TTC549 (cell line): Measurements from ENCODE around the gene DGUOK.
"Not testable (repeated sequence)": the region's sequence is repeated elsewhere in the genome, so short reads cannot be mapped to it uniquely, and the experiment has no call there.

ENCODE experiments used
- FAIRE-seq: peaks from 2 replicates; lab custom pipeline; 2012; peaks lifted over from hg19 to GRCh38; lab: Jason Lieb, UNC

Gene DGUOK

DNA sequence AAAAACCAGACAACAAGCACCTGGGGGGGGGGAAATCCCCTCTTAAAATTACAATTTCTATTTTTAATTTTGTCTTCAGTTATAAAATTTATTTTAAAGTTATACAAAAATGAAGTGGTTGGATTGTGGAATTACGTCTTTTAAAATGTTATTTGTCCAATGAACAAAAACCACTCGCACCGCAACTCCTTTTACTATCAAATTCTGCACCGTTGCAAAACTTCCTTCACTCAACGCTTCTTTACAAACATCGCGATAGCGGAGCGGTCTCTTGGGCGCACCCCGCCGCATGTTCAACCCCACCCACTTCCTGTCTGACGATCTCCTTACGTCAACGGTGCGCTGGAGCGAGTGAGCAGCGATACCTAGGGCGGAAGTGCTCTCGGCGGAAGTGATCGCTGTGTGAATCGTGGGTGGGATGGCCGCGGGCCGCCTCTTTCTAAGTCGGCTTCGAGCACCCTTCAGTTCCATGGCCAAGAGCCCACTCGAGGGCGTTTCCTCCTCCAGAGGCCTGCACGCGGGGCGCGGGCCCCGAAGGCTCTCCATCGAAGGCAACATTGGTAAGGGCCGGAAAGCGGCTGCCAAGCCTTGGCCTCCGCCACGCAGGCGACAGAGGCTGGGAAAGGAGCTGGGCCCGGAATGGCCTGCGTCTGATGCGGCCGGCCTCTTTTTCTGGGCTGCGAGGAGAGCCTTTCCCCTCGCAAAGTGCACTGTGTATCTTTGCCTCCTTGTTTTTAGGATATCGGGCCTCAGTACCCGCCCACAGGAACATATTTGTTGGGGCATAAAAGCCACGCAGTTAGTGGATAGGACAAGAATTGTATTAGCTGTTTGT is at the start of gene DGUOK:
DGUOK (plus strand) TSS at position 388 of the 835 bp plus-strand sequence; CDS start at position 419, 31 bp downstream.
- peak; percentile 98 for FAIRE-seq

DNA sequence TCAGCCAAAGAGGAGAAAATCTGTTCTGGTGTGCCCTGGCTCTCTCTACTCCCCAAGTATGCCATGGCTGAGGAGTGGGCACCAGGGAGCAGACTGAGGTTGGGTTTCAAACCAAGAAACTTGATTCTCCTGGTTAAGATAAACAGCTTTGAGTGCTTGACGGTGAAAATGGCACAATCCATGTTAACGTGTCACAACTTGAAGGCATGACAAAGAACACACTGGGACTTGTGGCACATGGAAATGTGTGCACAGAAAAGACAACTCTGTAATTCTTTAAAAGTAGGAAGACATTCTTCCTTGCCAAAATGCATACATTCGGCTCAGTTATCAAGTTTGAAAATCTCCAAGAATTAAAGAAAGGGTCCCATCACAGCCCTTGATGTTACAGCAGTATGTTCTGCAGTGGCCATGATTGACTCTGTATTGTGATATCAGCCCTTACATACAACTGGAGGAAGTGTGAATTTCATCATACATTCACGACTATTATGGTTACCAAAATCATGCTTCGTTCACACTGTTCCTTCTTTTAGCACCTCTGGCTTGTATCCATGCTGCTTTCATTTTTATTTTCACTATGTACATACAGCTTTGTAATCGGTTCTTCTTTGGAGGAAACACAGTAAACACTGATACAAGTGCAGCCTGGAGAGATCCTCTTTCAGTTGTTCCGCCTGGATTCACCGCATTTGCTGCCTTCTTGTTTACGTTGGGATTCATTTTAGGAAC is 49.4 kb upstream of the DGUOK start:
- FAIRE-seq = no peak

DNA sequence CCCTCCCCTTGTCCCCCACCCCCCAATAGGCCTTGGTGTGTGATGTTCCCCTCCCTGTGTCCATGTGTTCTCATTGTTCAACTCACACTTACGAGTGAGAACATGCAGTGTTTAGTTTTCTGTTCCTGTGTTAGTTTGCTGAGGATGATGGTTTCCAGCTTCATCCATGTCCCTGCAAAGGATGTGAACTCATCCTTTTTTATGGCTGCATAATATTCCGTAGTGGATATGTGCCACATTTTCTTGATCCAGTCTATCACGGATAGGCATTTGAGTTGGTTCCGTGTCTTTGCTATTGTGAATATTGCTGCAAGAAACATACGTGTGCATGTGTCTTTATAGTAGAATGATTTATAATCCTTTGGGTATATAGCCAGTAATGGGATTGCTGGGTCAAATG is 48.7 kb upstream of the DGUOK start:
- FAIRE-seq = not testable (repeated sequence)

DNA sequence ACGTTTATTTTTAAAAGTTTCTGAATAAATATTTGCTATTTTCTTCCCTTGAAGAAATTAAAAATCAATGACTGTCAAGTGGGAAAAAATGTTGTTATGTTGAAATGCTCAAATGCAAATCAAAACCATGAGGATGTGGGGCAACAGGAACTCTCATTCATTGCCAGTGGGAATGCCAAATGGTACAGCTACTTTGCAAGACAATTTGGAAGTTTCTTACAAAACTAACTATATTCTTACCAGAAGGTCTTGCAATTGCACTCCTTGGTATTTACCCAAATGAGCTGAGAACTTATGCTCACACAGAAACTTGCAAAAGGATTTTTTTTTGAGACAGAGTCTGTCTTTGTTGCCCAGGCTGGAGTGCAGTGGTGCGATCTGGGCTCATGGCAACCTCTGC is 41.3 kb upstream of the DGUOK start:
- FAIRE-seq = no peak

DNA sequence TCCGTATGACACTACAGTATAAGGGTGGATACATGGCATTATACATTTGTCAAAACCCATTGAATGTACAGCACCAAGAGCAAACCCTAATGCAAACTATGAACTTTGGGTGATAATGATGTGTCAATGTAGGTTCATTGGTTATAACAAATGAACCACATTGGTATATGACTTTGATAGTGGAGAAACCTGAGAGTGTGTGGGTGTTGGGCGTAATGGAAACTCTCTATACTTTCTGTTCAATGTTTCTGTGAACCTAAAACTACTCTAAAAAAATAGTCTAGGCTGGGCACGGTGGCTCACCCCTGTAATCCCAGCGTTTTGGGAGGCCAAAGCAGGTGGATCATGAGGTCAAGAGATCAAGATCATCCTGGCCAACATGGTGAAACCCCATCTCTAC is 40.3 kb upstream of the DGUOK start:
- no peak for FAIRE-seq

DNA sequence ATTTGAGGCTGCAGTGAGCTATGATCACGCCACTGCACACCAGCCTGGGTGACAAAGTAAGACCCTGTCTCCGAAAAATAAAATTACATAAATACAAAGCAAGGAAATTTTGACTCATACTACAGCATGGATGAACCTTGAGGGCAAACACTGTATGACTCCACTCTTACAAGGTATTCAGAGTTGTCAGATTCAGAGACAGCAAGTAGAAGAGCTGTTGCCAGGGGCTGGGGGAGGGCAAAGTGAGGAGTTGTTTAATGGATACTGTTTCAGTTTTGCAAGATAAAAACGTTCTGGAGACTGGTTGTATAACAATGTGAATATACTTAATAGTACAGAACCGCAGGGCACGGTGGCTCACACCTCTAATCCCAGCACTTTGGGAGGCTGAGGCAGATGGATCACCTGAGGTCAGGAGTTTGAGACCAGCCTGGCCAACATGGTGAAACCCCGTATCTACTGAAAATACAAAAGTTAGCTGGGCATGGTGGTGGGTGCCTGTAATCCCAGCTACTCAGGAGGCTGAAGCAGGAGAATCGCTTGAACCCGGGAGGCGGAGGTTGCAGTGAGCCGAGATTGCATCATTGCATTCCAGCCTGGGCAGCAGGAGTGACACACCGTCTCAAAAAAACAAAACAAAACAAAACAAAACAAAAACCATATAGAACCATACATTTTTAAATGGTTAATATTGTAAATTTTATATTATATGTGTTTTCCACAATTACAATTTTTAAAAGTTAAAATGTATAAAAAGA is 38.9 kb upstream of the DGUOK start:
- FAIRE-seq = not testable (repeated sequence)

DNA sequence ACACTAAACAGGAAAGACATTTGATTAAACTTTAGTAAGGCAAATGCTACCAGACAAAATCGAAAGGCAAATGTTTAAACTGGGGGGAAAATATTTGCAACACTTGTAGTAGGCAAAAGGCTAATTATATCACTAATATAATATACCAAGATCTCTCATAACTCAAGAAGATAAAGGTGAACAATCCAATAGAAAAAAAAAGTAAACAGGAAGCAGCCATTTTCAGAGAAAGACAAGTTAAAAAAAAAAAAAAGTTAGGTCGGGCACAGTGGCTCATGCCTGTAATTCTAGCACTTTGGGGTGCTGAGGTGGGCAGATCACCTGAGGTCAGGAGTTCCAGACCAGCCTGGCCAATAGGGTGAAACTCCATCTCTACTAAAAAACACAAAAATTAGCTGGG is 38.3 kb upstream of the DGUOK start:
- no peak for FAIRE-seq

DNA sequence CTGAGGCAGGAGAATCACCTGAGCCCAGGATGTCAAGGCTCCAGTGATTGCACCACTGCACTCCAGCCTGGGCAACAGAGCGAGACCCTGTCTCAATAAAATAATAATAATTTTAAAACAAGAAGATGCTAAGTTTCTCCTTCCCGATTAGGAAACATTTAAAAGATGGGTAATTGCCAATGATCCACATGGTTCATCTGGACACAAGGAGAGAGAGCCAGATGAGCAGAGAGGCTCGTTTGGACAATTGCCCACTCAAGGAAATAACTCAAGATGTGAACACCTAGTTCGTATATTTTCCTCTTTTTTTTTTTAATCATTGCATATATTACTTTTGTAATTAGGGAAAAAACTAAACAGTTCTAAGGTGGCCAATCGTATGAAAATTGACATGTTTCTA is 37.5 kb upstream of the DGUOK start:
- FAIRE-seq = no peak

DNA sequence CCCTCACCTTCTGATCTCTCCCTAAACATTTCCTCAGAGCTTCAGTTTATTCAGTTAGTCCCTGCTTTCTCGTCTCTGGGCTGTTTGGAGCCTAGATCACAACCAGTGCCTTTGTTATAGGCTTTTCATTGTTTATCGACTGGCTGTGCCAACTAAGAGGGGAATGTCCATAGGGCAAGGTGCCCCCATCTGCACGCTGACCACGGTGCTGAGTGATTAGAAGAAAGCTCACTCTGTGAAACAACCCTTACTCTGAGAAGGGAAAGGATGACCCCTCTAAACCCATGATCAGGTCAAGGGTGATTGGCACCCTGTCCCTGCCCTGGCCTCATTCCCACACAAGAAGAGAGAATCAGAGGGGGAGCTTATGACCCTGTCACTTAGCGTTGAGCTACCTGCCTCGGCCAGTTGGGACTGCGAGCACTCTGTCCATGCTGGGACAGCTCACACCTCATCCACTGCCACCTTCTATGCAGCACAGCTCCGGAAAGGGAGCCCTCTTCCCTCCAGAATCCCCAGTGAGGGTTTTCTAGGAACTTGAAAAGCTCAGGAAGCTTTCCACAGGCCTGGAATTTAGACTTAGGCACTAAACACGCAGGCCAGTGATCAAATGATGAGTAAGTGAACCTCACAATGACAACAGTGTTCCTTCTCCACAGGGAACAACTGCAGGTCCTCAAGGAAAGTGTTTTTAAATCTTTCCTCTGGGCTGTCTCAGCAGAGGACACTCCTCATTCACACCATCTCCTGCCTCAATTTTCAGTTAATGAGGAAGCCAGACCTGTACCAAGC is 36.2 kb upstream of the DGUOK start:
- no peak for FAIRE-seq

DNA sequence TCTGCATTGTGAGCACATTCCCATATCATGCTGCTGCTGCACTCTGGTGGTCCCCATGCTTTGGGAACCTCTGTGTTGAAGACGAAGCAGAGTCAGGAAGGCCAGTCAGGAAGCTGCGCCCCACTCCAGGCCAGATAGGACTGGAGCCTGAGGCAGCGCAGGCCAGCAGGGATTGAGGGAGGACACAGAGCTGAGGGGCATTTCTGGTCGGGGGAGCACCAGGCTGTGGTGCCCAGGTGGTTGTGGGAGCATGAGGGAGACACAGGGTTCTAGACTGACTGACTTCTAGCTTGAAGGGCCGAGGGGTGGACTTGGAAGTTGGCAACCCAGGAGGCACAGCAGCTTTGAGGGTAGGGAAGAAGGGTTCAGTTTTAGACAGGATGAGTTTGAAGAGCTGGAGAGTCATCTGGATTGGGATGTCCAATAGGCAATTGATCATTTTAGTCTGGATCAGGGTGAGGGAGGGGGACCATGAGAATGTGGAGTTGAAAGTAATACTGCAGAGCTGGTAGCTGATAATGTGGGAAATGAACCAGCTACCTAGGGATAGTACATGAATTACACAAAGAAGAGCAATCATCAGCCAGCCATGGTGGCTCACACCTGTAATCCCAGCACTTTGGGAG is 35.3 kb upstream of the DGUOK start:
- FAIRE-seq = no peak

DNA sequence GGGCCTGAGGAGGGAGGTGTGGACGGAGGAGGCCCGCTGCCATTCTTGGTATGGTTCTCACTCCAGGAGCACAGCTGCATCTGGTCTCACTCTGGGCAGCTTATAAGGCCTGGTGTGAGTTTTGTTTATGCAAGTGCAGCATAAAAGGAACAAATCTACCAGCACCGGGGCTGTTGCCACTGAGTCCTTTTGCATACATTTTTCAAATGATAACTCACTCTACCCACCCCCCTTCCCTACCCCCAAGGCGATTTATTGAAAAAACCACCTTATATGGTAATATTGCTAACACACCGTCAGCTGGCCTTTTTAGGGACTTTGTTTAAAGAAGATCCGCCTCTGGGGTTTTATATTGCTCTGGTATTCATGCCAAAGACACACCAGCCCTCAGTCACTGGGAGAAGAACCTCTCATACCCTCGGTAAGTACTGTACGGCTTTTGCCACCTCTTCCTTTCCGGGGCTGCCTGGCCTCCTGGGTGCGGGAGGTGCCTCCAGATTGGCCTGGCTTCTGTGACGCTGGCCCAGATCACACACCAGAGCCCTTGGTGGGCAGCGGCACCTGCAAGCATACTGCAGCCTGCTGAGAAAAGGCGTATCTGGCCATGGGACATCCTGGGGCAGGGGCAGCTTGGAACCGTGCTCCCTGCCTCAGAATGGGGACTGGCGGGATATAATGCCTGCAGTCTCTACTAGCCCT is 33.9 kb upstream of the DGUOK start, which contains the start of gene ACTG2:
ACTG2 (plus strand) TSS at position 378 of the 699 bp plus-strand sequence. CDS start 8,304 bp downstream, outside the sequence.
- FAIRE-seq = no peak

DNA sequence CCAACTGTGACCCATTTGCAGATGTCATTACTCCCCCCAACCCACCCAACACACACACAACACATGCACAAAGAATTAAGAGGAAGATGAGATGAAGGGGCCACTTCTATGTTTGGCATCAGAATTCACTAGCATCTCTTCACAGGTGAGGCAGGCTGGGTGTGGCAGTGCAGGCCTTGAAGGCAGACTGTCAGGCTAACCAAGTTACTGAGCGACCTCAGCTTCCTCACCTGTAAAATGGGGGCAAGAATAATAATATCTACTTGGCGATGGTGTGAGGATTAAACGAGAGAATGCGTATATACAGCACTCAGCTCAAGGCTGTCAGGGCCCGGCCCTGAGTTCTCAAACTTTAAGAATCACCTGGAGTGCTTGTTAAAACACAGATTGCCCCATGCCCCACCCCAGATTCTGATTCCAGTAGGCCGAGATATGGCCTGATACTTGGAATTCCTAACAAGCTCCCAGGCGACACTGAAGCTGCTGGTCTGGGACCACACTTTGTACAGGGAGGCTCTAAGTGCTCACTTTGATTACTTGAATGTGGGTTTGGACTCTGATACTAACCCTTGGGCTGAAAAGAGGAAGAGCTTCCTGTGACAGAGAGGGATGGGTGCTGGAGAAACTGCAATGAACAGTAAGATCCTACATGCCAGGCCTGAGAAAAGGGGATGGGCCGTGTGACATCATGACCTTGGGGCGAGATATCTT is 32.8 kb upstream of the DGUOK start:
- FAIRE-seq = no peak

DNA sequence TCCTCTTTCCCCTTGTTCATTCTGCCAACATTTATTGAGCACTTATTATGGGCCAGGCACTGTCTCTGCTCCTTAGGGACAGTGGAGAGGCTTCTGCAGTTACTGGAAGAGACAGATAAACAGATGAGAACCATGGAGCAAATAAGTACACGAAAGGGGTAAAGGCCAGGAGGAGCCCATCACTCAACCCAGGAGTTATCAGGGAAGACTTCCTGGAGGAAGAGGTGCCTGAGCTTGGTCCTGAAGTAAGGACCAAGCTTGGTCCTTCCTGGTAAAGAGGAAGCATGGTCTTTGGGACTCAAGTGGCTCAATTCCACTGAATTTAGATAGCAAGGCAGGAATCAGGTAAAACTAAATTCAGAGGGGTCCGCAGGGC is 32.2 kb upstream of the DGUOK start:
- FAIRE-seq = no peak

DNA sequence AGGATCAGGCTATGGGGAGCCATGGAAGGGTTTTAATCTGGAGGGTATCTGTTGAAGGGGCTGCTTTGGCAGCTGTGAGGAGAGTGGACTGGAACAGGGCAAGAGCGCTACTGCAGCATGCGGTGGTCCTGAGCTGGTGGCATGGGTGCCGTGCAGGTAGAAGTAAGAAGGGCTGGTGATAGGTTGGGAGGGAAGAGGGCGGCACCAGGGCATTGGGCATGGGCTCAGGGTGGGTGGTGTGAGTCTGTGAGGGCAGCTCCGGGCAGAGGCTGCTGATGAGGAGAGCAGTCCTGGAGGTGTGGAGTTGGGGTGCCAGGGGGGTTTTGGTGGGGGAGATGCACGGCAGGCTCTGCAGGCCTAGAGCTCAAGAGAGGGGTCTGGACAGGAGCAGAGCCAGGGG is 31.8 kb upstream of the DGUOK start:
- FAIRE-seq = no peak

DNA sequence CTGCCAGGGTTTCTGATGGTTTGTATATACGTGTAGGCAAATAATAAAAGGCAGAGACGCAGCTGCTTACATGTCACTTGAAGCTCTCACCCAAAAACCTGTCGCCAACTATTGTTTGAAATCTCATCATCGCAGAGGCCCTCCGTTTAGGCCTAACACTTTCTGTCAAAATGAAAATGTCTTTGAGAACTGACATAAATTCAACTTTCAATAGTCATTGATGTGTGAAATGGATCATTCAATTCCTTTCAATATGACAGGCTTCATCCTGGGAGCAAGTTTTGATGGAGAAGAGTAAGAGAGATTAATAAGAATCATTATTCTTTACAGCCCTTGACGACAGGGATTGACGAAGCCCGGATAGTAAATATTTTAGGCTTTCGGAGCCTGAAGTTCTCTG is 31.2 kb upstream of the DGUOK start:
- no peak for FAIRE-seq

DNA sequence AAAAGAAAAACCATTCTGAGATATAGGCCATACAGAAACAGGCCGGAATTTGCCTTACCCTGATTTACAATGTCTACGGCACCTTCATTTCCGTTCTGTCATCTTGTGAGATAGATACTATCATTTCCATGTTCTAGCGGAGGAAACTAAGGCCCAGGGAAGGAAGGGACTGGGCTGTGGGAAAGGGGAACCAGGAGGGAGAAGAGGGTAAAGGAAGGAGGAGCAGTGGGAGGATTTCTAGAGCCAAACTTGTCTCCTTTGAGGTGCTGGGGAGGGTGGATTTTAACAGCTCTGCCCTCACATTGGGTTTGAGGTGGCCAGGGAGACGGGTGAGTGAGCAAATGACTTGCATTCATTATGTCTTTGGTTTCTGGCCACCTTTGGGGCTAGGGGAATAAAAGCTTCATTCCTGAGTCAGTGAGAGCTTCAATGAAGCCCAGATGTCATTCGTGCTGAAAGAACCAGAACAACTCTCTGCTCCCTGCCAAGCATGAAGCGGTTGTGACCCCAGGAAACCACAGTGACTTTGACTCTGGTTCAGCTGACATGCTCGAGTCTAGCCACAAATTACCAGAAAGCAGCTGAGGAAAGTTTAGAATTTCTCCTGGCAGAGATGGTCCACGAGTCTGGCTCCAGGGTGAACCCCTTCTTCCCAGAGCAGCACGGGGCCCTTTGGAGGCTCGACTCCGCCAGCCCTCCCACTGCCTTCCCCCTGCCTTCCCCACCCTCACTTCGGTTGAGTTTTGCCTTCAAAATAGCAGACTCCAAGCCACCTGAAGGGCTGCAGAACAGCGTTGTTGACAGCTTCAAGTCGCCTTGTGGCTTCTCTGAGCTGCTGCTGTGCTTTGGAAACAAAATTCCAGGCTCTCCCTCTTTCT is 30.1 kb upstream of the DGUOK start:
- FAIRE-seq = no peak

DNA sequence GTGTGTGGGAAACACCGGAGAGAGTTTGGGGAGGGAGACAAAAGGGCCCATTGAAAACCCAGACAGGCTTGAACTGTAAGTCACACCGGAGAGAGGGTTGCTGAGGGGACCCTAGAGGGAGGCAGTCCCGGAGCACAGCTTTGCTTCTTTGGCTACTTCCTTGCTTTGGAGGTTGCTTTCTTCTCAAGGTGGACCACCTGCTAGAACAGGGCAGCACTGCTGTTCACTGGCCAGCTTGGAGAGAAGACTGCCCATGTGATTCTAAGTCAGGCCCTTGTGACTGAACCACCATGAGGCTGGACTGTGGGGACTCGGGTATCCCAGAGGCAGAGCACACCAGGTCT is 29.5 kb upstream of the DGUOK start:
- FAIRE-seq = no peak

DNA sequence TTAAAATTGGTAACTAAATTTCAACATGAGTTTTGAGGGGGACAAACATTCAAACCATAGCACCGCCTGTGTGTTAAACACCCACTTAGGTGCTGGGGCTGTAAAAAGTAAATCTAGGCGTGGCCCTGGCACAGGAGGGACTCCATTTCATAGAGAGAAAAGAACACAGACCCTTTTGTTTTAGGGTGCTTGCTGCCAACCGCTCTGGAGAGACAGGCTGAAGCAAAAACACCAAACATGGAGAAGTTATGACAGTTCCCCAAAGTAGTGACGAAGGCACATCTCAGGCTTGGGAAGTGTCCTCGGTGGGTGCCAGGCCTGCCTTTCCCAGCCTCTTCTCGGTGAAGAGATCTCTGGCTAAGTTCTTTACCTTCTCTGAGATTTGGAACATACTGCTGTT is 28.7 kb upstream of the DGUOK start:
- FAIRE-seq = no peak

DNA sequence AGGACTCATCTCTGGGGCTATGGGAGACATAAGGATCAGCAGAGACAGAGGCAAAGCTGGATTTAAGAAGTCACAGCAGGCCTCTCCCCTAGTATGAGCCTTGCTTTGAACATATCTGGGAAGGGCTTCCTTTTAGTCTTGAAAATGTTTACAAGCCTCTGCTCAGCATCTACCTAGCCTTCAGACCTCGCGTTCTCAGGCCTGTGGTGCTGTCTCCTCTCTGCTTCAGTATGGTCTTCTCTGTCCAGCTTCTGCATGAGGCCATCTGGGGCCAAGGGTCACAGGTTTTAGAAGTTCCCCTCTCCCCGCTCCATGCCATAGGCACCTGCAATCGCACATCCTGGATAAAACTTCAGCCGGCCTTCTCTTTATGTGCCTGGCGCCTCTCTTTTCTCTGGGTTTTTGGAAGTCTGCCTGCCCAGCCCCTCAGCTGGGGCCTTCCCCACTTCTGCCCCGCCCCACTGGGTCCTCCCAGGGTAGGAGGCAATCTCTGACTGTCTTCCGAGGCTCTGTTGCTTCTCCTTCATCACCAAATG is 26.8 kb upstream of the DGUOK start:
- FAIRE-seq = no peak
